ENCODE measurements around the gene RFX7.

The RFX7 gene

GRCh38 chr15:56045068-56045748 is 198.5 kb downstream of the RFX7 start:
- TF ChIP-seq FOXP2 (optimal IDR thresholded peaks at IDR 0.05; ENCODE audit: borderline replicate concordance, extremely low read depth, extremely low read length, insufficient read depth) (no peak), REST (IDR thresholded peaks at IDR 0.05; ENCODE audit: insufficient read depth in 1 of 2, low read depth in 2 of 2, low read length in 2 of 2) (no peak), SIN3A (IDR thresholded peaks at IDR 0.05; ENCODE audit: borderline replicate concordance, insufficient read depth, low read length) (no peak), TAF1 (IDR thresholded peaks at IDR 0.05; ENCODE audit: borderline replicate concordance, insufficient read depth, low read length) (no peak), POLR2AphosphoS5 (IDR thresholded peaks at IDR 0.05; ENCODE audit: low read depth, low read length) (no peak)

- TF ChIP-seq TAF1 (IDR thresholded peaks at IDR 0.05; ENCODE audit: borderline replicate concordance, insufficient read depth, low read length) (no peak), POLR2AphosphoS5 (IDR thresholded peaks at IDR 0.05; ENCODE audit: low read depth, low read length) (no peak)
Observed at GRCh38 chr15:56042982-56043980, 200.4 kb downstream of the RFX7 start.

- no peak for TF ChIP-seq FOXP2 (optimal IDR thresholded peaks at IDR 0.05; ENCODE audit: borderline replicate concordance, extremely low read depth, extremely low read length, insufficient read depth)
- no peak for TF ChIP-seq POLR2AphosphoS5 (IDR thresholded peaks at IDR 0.05; ENCODE audit: low read depth, low read length)
- TF ChIP-seq REST (IDR thresholded peaks at IDR 0.05; ENCODE audit: insufficient read depth in 1 of 2, low read depth in 2 of 2, low read length in 2 of 2): no peak
- TF ChIP-seq TAF1 (IDR thresholded peaks at IDR 0.05; ENCODE audit: borderline replicate concordance, insufficient read depth, low read length): no peak
- TF ChIP-seq SIN3A (IDR thresholded peaks at IDR 0.05; ENCODE audit: borderline replicate concordance, insufficient read depth, low read length): no peak
Observed at GRCh38 chr15:56042498-56042897, 201.2 kb downstream of the RFX7 start.

- no peak for TF ChIP-seq TAF1 (IDR thresholded peaks at IDR 0.05; ENCODE audit: borderline replicate concordance, insufficient read depth, low read length)
- TF ChIP-seq FOXP2 (optimal IDR thresholded peaks at IDR 0.05; ENCODE audit: borderline replicate concordance, extremely low read depth, extremely low read length, insufficient read depth): no peak
- no peak for TF ChIP-seq SIN3A (IDR thresholded peaks at IDR 0.05; ENCODE audit: borderline replicate concordance, insufficient read depth, low read length)
- TF ChIP-seq POLR2AphosphoS5 (IDR thresholded peaks at IDR 0.05; ENCODE audit: low read depth, low read length): no peak
- no peak for TF ChIP-seq REST (IDR thresholded peaks at IDR 0.05; ENCODE audit: insufficient read depth in 1 of 2, low read depth in 2 of 2, low read length in 2 of 2)
Observed at GRCh38 chr15:56042031-56042430, 201.6 kb downstream of the RFX7 start.

GRCh38 chr15:56040081-56041035 is 203.3 kb downstream of the RFX7 start:
- no peak for TF ChIP-seq REST (IDR thresholded peaks at IDR 0.05; ENCODE audit: insufficient read depth in 1 of 2, low read depth in 2 of 2, low read length in 2 of 2)
